Measurements from ENCODE around the gene KRT40.
"Not testable (repeated sequence)": the region's sequence is repeated elsewhere in the genome, so short reads cannot be mapped to it uniquely, and the experiment has no call there.

KRT40 gene

DNA sequence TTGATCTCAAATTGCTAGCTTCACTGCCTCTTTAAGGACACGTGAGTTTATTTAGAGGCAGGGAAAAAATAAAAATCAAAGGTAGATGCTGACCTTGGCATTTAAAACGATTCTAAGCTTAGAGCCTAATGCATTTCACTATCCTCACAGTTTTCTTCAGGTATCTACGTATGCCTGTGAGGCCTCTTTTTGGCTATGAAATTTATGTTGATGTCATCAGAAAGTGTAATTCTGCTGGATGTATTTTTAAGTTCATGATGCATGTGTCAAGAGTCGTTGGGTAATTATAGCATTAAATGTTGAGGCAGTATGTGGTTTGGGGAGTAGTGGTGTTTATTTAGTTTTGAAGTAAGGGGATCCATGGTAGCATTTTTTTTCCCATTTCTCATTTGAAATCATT lies 19.8 kb upstream of the KRT40 start:
- H3K36me3 Mint-ChIP-seq (ENCODE audit: low read depth): no peaks in the 10 kb centered on the region
- H3K4me1 Mint-ChIP-seq: peaks cover 13% of the 10 kb centered on the region
- H3K4me3 Mint-ChIP-seq: no peak overlapping the region
- TF ChIP-seq, protein P1, sequence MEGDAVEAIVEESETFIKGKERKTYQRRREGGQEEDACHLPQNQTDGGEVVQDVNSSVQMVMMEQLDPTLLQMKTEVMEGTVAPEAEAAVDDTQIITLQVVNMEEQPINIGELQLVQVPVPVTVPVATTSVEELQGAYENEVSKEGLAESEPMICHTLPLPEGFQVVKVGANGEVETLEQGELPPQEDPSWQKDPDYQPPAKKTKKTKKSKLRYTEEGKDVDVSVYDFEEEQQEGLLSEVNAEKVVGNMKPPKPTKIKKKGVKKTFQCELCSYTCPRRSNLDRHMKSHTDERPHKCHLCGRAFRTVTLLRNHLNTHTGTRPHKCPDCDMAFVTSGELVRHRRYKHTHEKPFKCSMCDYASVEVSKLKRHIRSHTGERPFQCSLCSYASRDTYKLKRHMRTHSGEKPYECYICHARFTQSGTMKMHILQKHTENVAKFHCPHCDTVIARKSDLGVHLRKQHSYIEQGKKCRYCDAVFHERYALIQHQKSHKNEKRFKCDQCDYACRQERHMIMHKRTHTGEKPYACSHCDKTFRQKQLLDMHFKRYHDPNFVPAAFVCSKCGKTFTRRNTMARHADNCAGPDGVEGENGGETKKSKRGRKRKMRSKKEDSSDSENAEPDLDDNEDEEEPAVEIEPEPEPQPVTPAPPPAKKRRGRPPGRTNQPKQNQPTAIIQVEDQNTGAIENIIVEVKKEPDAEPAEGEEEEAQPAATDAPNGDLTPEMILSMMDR (IDR thresholded peaks at IDR 0.05; ENCODE audit: unreplicated experiment in 3 of 3): no peak
- peaks cover 5% of the 10 kb centered on the region for H3K27me3 Mint-ChIP-seq (ENCODE audit: low read depth)
- no peak overlapping the region for H3K27ac Mint-ChIP-seq
- H3K9me3 Mint-ChIP-seq: peaks cover 2% of the 10 kb centered on the region

DNA sequence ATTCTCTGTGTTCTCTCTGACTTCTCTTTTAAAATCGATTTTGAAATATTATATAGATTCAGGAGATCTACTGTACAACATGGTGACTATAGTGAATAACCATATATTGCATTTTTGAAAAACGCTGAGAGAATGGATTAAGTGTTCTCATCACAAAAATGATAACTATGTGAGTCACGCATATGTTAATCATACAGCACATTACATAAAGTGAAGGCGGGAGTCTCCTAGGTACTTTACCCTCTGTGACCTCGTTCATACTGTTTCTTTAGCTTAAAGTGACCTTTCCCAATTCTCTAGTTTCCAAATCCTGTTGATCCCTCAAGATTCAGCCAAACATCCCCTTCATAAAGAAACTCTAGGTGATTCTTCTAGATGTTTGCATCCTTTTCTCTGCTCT lies 18.7 kb upstream of the KRT40 start:
- Mint-ChIP-seq H3K27me3 (ENCODE audit: low read depth) (peaks cover 5% of the 10 kb centered on the region), H3K27ac (no peak overlapping the region), H3K4me1 (peaks cover 13% of the 10 kb centered on the region), H3K9me3 (peaks cover 2% of the 10 kb centered on the region), H3K4me3 (no peak overlapping the region), H3K36me3 (ENCODE audit: low read depth) (no peaks in the 10 kb centered on the region)
- TF ChIP-seq, protein P1 (IDR thresholded peaks at IDR 0.05; ENCODE audit: unreplicated experiment in 3 of 3): no peak

DNA sequence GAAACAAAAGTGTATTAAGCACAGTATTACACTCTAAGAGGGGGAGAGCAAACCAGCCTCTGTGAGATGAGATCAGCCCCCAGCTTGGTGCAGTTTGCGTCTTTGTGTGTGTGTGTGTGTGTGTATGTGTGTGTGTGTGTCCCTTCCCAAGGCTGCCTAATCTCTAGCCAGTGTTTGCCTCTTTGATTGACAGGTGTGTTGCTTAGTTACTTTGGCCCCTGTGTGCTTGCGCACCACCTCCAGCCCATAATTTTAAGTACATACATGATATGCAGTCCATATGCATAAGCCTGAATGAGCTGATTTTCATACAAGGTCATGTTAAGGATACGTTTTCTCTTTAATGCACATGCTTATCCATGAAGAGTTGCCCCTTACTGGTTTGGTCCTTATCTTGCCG lies 17.7 kb upstream of the KRT40 start:
- no peak overlapping the region for H3K4me3 Mint-ChIP-seq
- TF ChIP-seq, protein P1 (IDR thresholded peaks at IDR 0.05; ENCODE audit: unreplicated experiment in 3 of 3): no peak
- H3K27ac Mint-ChIP-seq: no peak overlapping the region
- H3K4me1 Mint-ChIP-seq: peaks cover 20% of the 10 kb centered on the region
- peaks cover 5% of the 10 kb centered on the region for H3K27me3 Mint-ChIP-seq (ENCODE audit: low read depth)
- no peaks in the 10 kb centered on the region for H3K36me3 Mint-ChIP-seq (ENCODE audit: low read depth)
- H3K9me3 Mint-ChIP-seq: peaks cover 2% of the 10 kb centered on the region

DNA sequence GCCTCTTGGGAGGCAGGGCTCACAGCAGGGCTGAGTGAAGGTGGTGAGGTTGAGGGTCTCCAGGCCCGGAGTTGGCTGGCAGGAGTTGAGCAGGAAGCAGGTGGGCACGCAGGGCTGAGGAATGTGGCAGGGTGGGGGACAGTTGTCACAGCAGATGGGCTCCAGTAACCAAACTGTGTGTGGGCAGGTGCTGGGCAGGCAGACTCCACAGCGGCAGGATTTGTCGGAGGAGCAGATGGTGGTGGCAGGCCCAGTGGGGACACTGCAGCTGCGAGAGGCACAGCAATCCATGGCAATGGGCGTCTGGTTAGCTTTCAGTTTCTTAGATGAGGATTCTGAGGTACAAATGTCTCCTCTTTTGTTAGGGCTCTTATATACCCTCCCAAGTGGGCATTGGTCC lies 15.4 kb upstream of the KRT40 start, which contains the start of gene KRTAP3-2:
KRTAP3-2 (minus strand) TSS at position 344 of the 400 bp plus-strand sequence; CDS start at position 291, 53 bp downstream.
- H3K27me3 Mint-ChIP-seq (ENCODE audit: low read depth); H3K9me3 Mint-ChIP-seq; H3K27ac Mint-ChIP-seq; H3K36me3 Mint-ChIP-seq (ENCODE audit: low read depth): not testable (repeated sequence)
- peak within 1 kb of the TSS in 1 of 3 experiments; percentile 51 for H3K4me3 Mint-ChIP-seq
- H3K4me1 Mint-ChIP-seq: peaks cover 25% of the 10 kb centered on the region

DNA sequence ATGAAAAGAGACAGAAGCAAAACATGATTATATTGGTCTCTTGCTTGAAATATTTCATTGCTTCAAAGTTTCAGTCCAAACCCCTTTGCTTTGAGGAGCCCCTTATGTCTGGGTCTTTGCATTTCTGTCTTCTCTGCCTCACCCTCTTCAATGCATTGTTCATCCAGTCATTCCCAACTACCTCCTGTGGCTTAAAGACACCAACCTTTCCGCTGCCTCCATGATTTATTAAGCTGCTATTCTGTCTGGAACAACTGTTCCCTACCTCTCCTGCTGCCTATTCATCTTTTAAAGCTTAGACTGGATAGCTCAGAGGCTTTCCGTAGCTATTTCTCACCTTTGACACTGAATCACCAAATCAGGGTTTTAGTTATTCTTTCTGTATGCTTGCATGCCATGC lies 13.2 kb upstream of the KRT40 start:
- no peaks in the 10 kb centered on the region for H3K36me3 Mint-ChIP-seq (ENCODE audit: low read depth)
- TF ChIP-seq, protein P1 (IDR thresholded peaks at IDR 0.05; ENCODE audit: unreplicated experiment in 3 of 3): no peak

DNA sequence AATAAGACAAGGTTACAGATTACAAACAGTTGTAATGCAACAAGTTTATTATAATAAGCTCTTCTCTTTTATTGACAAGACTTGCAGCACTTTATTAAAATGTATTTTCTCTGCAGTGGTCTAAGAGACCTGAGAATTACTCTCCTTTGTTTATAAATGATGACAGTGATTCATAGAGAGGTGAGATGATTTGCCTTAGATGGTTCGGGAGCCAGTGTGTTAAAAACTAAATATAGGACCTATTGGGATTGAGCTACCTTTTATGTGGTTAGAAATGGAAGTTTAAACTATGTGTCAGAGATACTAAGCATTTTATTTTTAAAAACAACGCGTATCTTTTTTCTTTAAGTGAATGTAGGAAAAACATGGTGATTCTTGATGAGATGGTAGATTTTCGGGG lies 12.7 kb upstream of the KRT40 start:
- peaks cover 5% of the 10 kb centered on the region for H3K27me3 Mint-ChIP-seq (ENCODE audit: low read depth)

More for the DNA sequence above, 13.2 kb upstream of the KRT40 start:
- Mint-ChIP-seq H3K27ac (no peak overlapping the region), H3K4me1 (peaks cover 29% of the 10 kb centered on the region), H3K9me3 (peaks cover 2% of the 10 kb centered on the region), H3K27me3 (ENCODE audit: low read depth) (peaks cover 5% of the 10 kb centered on the region), H3K4me3 (no peak overlapping the region)

More for the DNA sequence above, 12.7 kb upstream of the KRT40 start:
- Mint-ChIP-seq H3K27ac (no peak overlapping the region), H3K9me3 (peaks cover 2% of the 10 kb centered on the region), H3K4me1 (peaks cover 32% of the 10 kb centered on the region), H3K4me3 (no peak overlapping the region), H3K36me3 (ENCODE audit: low read depth) (no peaks in the 10 kb centered on the region)
- TF ChIP-seq, protein P1 (IDR thresholded peaks at IDR 0.05; ENCODE audit: unreplicated experiment in 3 of 3): no peak
